ENCODE measurements around the gene PMVK.

Gene PMVK

GRCh38 chr1:154899041-154899440 is 37.5 kb downstream of the PMVK start:
- CTCF ChIA-PET: no interaction called here
- H3K27ac ChIP-seq (ENCODE audit: insufficient read depth in 1 of 2, low read depth in 1 of 2, low read length in 2 of 2, poor library complexity in 1 of 2, severe bottlenecking in 2 of 2): no peak overlapping the region

GRCh38 chr1:154896771-154897286 is 39.7 kb downstream of the PMVK start:
- ChIA-PET POLR2A (no interaction called here), CTCF (interaction anchor here (1.1 to 1.5 kb wide), 5 partner anchors 19 to 159 kb away, joined by 3 to 5 read pairs (median 3); no protein-coding TSS in a partner anchor)
- Histone ChIP-seq H3K4me3 (ENCODE audit: control insufficient read depth in 1 of 7, extremely low read depth in 1 of 7, insufficient read depth in 4 of 7, low read depth in 2 of 7, low read length in 6 of 7) (no peak overlapping the region), H3K4me1 (ENCODE audit: control extremely low read depth in 1 of 4, control insufficient read depth in 4 of 4, insufficient read depth in 4 of 4, low read length in 3 of 4) (peaks cover 0 to 7% (median 2%) of the 10 kb centered on the region in 4 experiments), H3K27me3 (replicated peaks in 2 of 5; ENCODE audit: control insufficient read depth in 4 of 5, insufficient read depth in 5 of 5, low read length in 4 of 5) (no peaks in the 10 kb centered on the region), H3K36me3 (ENCODE audit: control insufficient read depth in 4 of 4, insufficient read depth in 4 of 4, low read length in 3 of 4) (no peaks in the 10 kb centered on the region), H3K27ac (ENCODE audit: insufficient read depth in 1 of 2, low read depth in 1 of 2, low read length in 2 of 2, poor library complexity in 1 of 2, severe bottlenecking in 2 of 2) (no peak overlapping the region), H3K9me3 (ENCODE audit: control extremely low read depth in 1 of 5, control insufficient read depth in 4 of 5, insufficient read depth in 2 of 5, low read depth in 1 of 5, low read length in 4 of 5) (no peaks in the 10 kb centered on the region)
- WGBS (ENCODE audit: insufficient coverage): 100% methylated on average over 3 of the region's 10 CpGs
- no peak for DNase-seq

More at GRCh38 chr1:154899041-154899440, 37.5 kb downstream of the PMVK start:
- no peak for DNase-seq
- H3K36me3 ChIP-seq (ENCODE audit: control insufficient read depth in 4 of 4, insufficient read depth in 4 of 4, low read length in 3 of 4): no peaks in the 10 kb centered on the region
- WGBS (ENCODE audit: insufficient coverage): 97% methylated on average over 4 of the region's 6 CpGs
- H3K27me3 ChIP-seq (replicated peaks in 2 of 5; ENCODE audit: control insufficient read depth in 4 of 5, insufficient read depth in 5 of 5, low read length in 4 of 5): no peaks in the 10 kb centered on the region
- H3K4me1 ChIP-seq (ENCODE audit: control extremely low read depth in 1 of 4, control insufficient read depth in 4 of 4, insufficient read depth in 4 of 4, low read length in 3 of 4): no peaks in the 10 kb centered on the region
- no peaks in the 10 kb centered on the region for H3K9me3 ChIP-seq (ENCODE audit: control extremely low read depth in 1 of 5, control insufficient read depth in 4 of 5, insufficient read depth in 2 of 5, low read depth in 1 of 5, low read length in 4 of 5)
- POLR2A ChIA-PET: no interaction called here
- no peak overlapping the region for H3K4me3 ChIP-seq (ENCODE audit: control insufficient read depth in 1 of 7, extremely low read depth in 1 of 7, insufficient read depth in 4 of 7, low read depth in 2 of 7, low read length in 6 of 7)

GRCh38 chr1:154895798-154896197 is 40.7 kb downstream of the PMVK start:
- H3K27ac ChIP-seq (ENCODE audit: insufficient read depth in 1 of 2, low read depth in 1 of 2, low read length in 2 of 2, poor library complexity in 1 of 2, severe bottlenecking in 2 of 2): no peak overlapping the region
- DNase-seq: no peak
- ChIA-PET CTCF (interaction anchor here (0.7 to 1.5 kb wide), 5 partner anchors 14 to 160 kb away, joined by 3 to 5 read pairs (median 3); no protein-coding TSS in a partner anchor), POLR2A (no interaction called here)
- peaks cover 2 to 14% (median 10%) of the 10 kb centered on the region in 4 experiments for H3K4me1 ChIP-seq (ENCODE audit: control extremely low read depth in 1 of 4, control insufficient read depth in 4 of 4, insufficient read depth in 4 of 4, low read length in 3 of 4)
- no peaks in the 10 kb centered on the region for H3K36me3 ChIP-seq (ENCODE audit: control insufficient read depth in 4 of 4, insufficient read depth in 4 of 4, low read length in 3 of 4)
- no peak overlapping the region for H3K4me3 ChIP-seq (ENCODE audit: control insufficient read depth in 1 of 7, extremely low read depth in 1 of 7, insufficient read depth in 4 of 7, low read depth in 2 of 7, low read length in 6 of 7)
- H3K27me3 ChIP-seq (replicated peaks in 2 of 5; ENCODE audit: control insufficient read depth in 4 of 5, insufficient read depth in 5 of 5, low read length in 4 of 5): no peaks in the 10 kb centered on the region
- WGBS (ENCODE audit: insufficient coverage): 95% methylated on average over 7 of the region's 7 CpGs
- no peaks in the 10 kb centered on the region for H3K9me3 ChIP-seq (ENCODE audit: control extremely low read depth in 1 of 5, control insufficient read depth in 4 of 5, insufficient read depth in 2 of 5, low read depth in 1 of 5, low read length in 4 of 5)

GRCh38 chr1:154891452-154891851 is 45.1 kb downstream of the PMVK start:
- no peak overlapping the region for H3K4me3 ChIP-seq (ENCODE audit: control insufficient read depth in 1 of 7, extremely low read depth in 1 of 7, insufficient read depth in 4 of 7, low read depth in 2 of 7, low read length in 6 of 7)
- no CpG with 5 or more reads among the region's 1 CpG for WGBS (ENCODE audit: insufficient coverage)
- peak in 1 of 3 donors; percentile 16 for DNase-seq
- H3K27ac ChIP-seq (ENCODE audit: insufficient read depth in 1 of 2, low read depth in 1 of 2, low read length in 2 of 2, poor library complexity in 1 of 2, severe bottlenecking in 2 of 2): no peak overlapping the region
- H3K27me3 ChIP-seq (replicated peaks in 2 of 5; ENCODE audit: control insufficient read depth in 4 of 5, insufficient read depth in 5 of 5, low read length in 4 of 5): no peaks in the 10 kb centered on the region
- H3K9me3 ChIP-seq (ENCODE audit: control extremely low read depth in 1 of 5, control insufficient read depth in 4 of 5, insufficient read depth in 2 of 5, low read depth in 1 of 5, low read length in 4 of 5): no peaks in the 10 kb centered on the region
- H3K4me1 ChIP-seq (ENCODE audit: control extremely low read depth in 1 of 4, control insufficient read depth in 4 of 4, insufficient read depth in 4 of 4, low read length in 3 of 4): peaks cover 7 to 19% (median 12%) of the 10 kb centered on the region in 4 experiments
- CTCF ChIA-PET: interaction anchor here (1.0 to 2.6 kb wide), 6 partner anchors 8 to 103 kb away, joined by 3 to 10 read pairs (median 4); partner anchors contain the start of gene PMVK
- H3K36me3 ChIP-seq (ENCODE audit: control insufficient read depth in 4 of 4, insufficient read depth in 4 of 4, low read length in 3 of 4): no peaks in the 10 kb centered on the region
- POLR2A ChIA-PET: interaction anchor here (1.5 kb wide), 1 partner anchor 10 kb away, joined by 3 read pairs; no protein-coding TSS in a partner anchor

DNA sequence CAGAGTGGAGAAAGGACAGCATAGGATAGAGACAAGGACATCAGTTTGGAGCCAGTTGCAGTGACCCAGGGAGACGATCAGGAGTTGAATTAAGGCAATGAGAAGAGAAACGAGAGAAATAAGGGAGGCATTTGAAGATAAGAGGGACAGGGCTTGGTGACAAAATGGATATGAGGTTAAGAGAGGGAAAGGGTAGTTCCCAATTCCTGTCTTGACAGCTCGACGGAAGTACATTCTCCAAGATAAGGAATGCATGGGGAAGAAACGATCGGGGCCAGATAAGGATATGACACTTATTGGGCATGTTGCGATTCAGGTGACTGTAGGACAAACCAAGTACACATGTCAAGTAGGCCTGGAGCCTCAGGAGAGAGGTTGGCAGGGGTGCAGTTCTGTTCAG is 47.8 kb downstream of the PMVK start:
- ChIA-PET CTCF (no interaction called here), POLR2A (no interaction called here)
- H3K27ac ChIP-seq (ENCODE audit: insufficient read depth in 1 of 2, low read depth in 1 of 2, low read length in 2 of 2, poor library complexity in 1 of 2, severe bottlenecking in 2 of 2): no peak overlapping the region
- H3K36me3 ChIP-seq (ENCODE audit: control insufficient read depth in 4 of 4, insufficient read depth in 4 of 4, low read length in 3 of 4): no peaks in the 10 kb centered on the region
- DNase-seq: no peak
- no peaks in the 10 kb centered on the region for H3K27me3 ChIP-seq (replicated peaks in 2 of 5; ENCODE audit: control insufficient read depth in 4 of 5, insufficient read depth in 5 of 5, low read length in 4 of 5)
- H3K9me3 ChIP-seq (ENCODE audit: control extremely low read depth in 1 of 5, control insufficient read depth in 4 of 5, insufficient read depth in 2 of 5, low read depth in 1 of 5, low read length in 4 of 5): no peaks in the 10 kb centered on the region
- WGBS (ENCODE audit: insufficient coverage): 90% methylated on average over 7 of the region's 7 CpGs
- H3K4me1 ChIP-seq (ENCODE audit: control extremely low read depth in 1 of 4, control insufficient read depth in 4 of 4, insufficient read depth in 4 of 4, low read length in 3 of 4): peaks cover 19 to 42% (median 33%) of the 10 kb centered on the region in 4 experiments
- H3K4me3 ChIP-seq (ENCODE audit: control insufficient read depth in 1 of 7, extremely low read depth in 1 of 7, insufficient read depth in 4 of 7, low read depth in 2 of 7, low read length in 6 of 7): no peak overlapping the region

DNA sequence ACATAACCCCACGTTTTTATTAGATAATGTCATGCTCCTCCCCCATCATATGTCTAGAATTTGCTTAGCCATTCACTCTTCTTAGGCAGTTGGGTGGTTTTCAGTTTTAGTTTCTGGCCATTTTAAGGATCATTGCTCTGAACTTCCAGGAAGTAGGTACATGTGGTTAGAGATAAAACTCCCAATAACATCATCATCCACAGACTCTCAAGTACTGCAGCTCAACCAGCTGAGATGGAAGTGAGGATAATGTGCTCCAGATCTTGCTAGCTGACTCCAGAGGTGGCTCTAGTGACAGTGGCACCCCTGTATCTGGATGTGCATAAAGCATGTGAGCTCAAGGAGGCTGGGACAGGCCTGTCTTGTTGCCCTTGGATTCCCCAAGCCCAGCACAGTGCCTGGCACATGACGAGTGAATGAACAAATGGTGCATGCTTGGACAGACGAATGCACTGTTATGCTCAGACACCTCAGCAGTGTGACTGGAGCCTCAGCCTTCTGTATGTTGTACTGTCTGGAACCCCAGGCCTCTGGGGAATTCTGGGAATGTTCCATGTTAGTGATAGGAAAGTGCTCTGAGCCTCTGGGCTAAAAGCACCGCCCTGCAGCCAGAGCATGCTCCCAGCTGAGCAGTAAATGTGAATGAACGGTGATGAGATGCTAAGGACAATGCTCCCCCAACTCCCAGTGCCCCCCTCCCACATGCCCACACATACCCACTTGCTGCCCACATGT is 50.1 kb downstream of the PMVK start:
- WGBS (ENCODE audit: insufficient coverage): 100% methylated on average over 2 of the region's 5 CpGs

More for the DNA sequence above, 50.1 kb downstream of the PMVK start:
- DNase-seq: peak; percentile 28 to 50 (median 40)
- ChIA-PET POLR2A (no interaction called here), CTCF (interaction anchor here (0.9 kb wide), 1 partner anchor 57 kb away, joined by 3 read pairs; no protein-coding TSS in a partner anchor)
- no peak overlapping the region for H3K4me3 ChIP-seq (ENCODE audit: control insufficient read depth in 1 of 7, extremely low read depth in 1 of 7, insufficient read depth in 4 of 7, low read depth in 2 of 7, low read length in 6 of 7)
- H3K4me1 ChIP-seq (ENCODE audit: control extremely low read depth in 1 of 4, control insufficient read depth in 4 of 4, insufficient read depth in 4 of 4, low read length in 3 of 4): peaks cover 12 to 46% (median 36%) of the 10 kb centered on the region in 4 experiments
- H3K27ac ChIP-seq (ENCODE audit: insufficient read depth in 1 of 2, low read depth in 1 of 2, low read length in 2 of 2, poor library complexity in 1 of 2, severe bottlenecking in 2 of 2): no peak overlapping the region
- no peaks in the 10 kb centered on the region for H3K27me3 ChIP-seq (replicated peaks in 2 of 5; ENCODE audit: control insufficient read depth in 4 of 5, insufficient read depth in 5 of 5, low read length in 4 of 5)
- H3K9me3 ChIP-seq (ENCODE audit: control extremely low read depth in 1 of 5, control insufficient read depth in 4 of 5, insufficient read depth in 2 of 5, low read depth in 1 of 5, low read length in 4 of 5): no peaks in the 10 kb centered on the region
- no peaks in the 10 kb centered on the region for H3K36me3 ChIP-seq (ENCODE audit: control insufficient read depth in 4 of 4, insufficient read depth in 4 of 4, low read length in 3 of 4)

All from common myeloid progenitor, CD34-positive (primary cell).